GM23338 (cell line): Measurements from ENCODE around the gene CLIP2. TPM values are rescaled to one million over a fixed set of nuclear protein-coding genes. Genes with fewer than 3 reads are reported as not detected.
A peak's percentile ranks its signal among the peaks of the same experiment; 100 is the strongest.

Experiments used
- ATAC-seq: fragments of 200-7000 bp; cut with Tn5 transposase; 3 replicates; pipeline ENCODE4 v1.9.1; 2020
- DNase-seq: peaks from one replicate; pipeline ENCODE4 v3.0.0-alpha.2; 2015; ENCODE audit warnings: low spot score
- H2AFZ ChIP-seq: fragments of 200-600 bp; sonication (generic); 2 replicates; pipeline ENCODE4 v1.8.0; 2016; ENCODE audit warnings: antibody characterized with exemption, mild to moderate bottlenecking, moderate library complexity
- H3F3A ChIP-seq: fragments of 200-600 bp; sonication (generic); replicated peaks from 2 replicates; pipeline ENCODE4 v1.8.0; 2017; ENCODE audit warnings: antibody characterized with exemption, mixed run types, low read depth
- H3K27ac ChIP-seq: fragments of 200-600 bp; sonication (generic); 2 replicates; pipeline ENCODE4 v1.6.1; 2016; ENCODE audit warnings: low read depth
- H3K27me3 ChIP-seq: fragments of 200-600 bp; sonication (generic); 2 replicates; pipeline ENCODE4 v1.8.0; 2016; ENCODE audit warnings: mild to moderate bottlenecking, mixed run types, moderate library complexity; ENCODE audit not compliant: insufficient read depth
- H3K36me3 ChIP-seq: fragments of 200-600 bp; sonication (generic); 2 replicates; pipeline ENCODE4 v1.8.0; 2016; ENCODE audit warnings: mild to moderate bottlenecking; ENCODE audit not compliant: insufficient read depth
- H3K4me1 ChIP-seq: fragments of 200-600 bp; sonication (generic); 2 replicates; pipeline ENCODE4 v1.8.0; 2016; ENCODE audit warnings: mild to moderate bottlenecking, moderate library complexity; ENCODE audit not compliant: insufficient read depth
- H3K4me2 ChIP-seq: fragments of 200-600 bp; sonication (generic); 2 replicates; pipeline ENCODE4 v1.7.1; 2017; ENCODE audit warnings: mixed run types
- H3K4me3 ChIP-seq: fragments of 200-600 bp; sonication (generic); 2 replicates; pipeline ENCODE4 v1.6.1; 2016; ENCODE audit warnings: mixed run types
- H3K79me2 ChIP-seq: fragments of 200-600 bp; sonication (generic); replicated peaks from 2 replicates; pipeline ENCODE4 v1.8.0; 2017; ENCODE audit warnings: mild to moderate bottlenecking; ENCODE audit not compliant: insufficient read depth
- H3K9me2 ChIP-seq: fragments of 200-600 bp; sonication (generic); 2 replicates; pipeline ENCODE4 v1.8.0; 2017; ENCODE audit not compliant: insufficient read depth
- H4K20me1 ChIP-seq: fragments of 200-600 bp; sonication (generic); replicated peaks from 2 replicates; pipeline ENCODE4 v1.8.0; 2017; ENCODE audit warnings: mild to moderate bottlenecking; ENCODE audit not compliant: insufficient read depth
- H3K27ac Mint-ChIP-seq: 2 replicates; pipeline ENCODE4 v1.8.0; 2020; ENCODE audit warnings: inconsistent platforms, mild to moderate bottlenecking, moderate library complexity, mixed read lengths
- H3K27me3 Mint-ChIP-seq: 3 replicates; pipeline ENCODE4 v1.8.0; 2022; ENCODE audit warnings: low read depth, mild to moderate bottlenecking, moderate library complexity, mixed read lengths, inconsistent platforms; ENCODE audit not compliant: insufficient read depth, poor library complexity
- H3K36me3 Mint-ChIP-seq: 3 replicates; pipeline ENCODE4 v1.8.0; 2021; ENCODE audit warnings: low read depth, mild to moderate bottlenecking, inconsistent platforms, moderate library complexity, mixed read lengths
- H3K4me1 Mint-ChIP-seq: 3 replicates; pipeline ENCODE4 v1.8.0; 2020; ENCODE audit warnings: mild to moderate bottlenecking, inconsistent platforms, mixed read lengths
- H3K4me3 Mint-ChIP-seq: 3 replicates; pipeline ENCODE4 v1.8.0; 2021; ENCODE audit warnings: moderate library complexity, mild to moderate bottlenecking, inconsistent platforms, mixed read lengths
- H3K9me3 Mint-ChIP-seq: 3 replicates; pipeline ENCODE4 v1.8.0; 2020; ENCODE audit warnings: moderate library complexity, mild to moderate bottlenecking, inconsistent platforms, mixed read lengths
- CREB1 ChIP-seq: fragments of 250-450 bp; sonication (Bioruptor Pico); IDR thresholded peaks from 2 replicates; pipeline ENCODE4 v1.5.0; 2020; ENCODE audit warnings: low read depth, mild to moderate bottlenecking, moderate library complexity
- CTCF ChIP-seq, 2 experiments: fragments of 200-600 bp in 1 of 2; sonication (generic) in 1 of 2; conservative IDR thresholded peaks; 2 replicates each; pipeline versions ENCODE4 v1.5.1 to v1.6.1; 2016 to 2017; ENCODE audit warnings: antibody characterized with exemption in 2 of 2, low read depth in 2 of 2, mild to moderate bottlenecking in 2 of 2, moderate library complexity in 1 of 2
- ETS1 ChIP-seq: IDR thresholded peaks from 2 replicates; pipeline ENCODE4 v1.6.1; 2016; ENCODE audit warnings: antibody characterized with exemption
- EZH2phosphoT487 ChIP-seq: fragments of 200-600 bp; sonication (generic); IDR thresholded peaks from one replicate; pipeline ENCODE4 v1.8.1; 2018; ENCODE audit warnings: antibody characterized with exemption; ENCODE audit not compliant: unreplicated experiment
- JUNB ChIP-seq: IDR thresholded peaks from one replicate; pipeline ENCODE4 v1.6.1; 2016; ENCODE audit warnings: antibody characterized with exemption; ENCODE audit not compliant: unreplicated experiment
- NANOG ChIP-seq: IDR thresholded peaks from 2 replicates; pipeline ENCODE4 v1.6.1; 2016; ENCODE audit warnings: antibody characterized with exemption, borderline replicate concordance
- STAT1 ChIP-seq: IDR thresholded peaks from one replicate; pipeline ENCODE4 v1.6.1; 2016; ENCODE audit warnings: antibody characterized with exemption; ENCODE audit not compliant: unreplicated experiment
- ZNF114 ChIP-seq: fragments of 250-450 bp; sonication (Bioruptor Pico); IDR thresholded peaks from 2 replicates; pipeline ENCODE4 v1.5.0; 2020; ENCODE audit warnings: mild to moderate bottlenecking, moderate library complexity
- ZNF331 ChIP-seq: fragments of 250-450 bp; sonication (Bioruptor Pico); IDR thresholded peaks from 2 replicates; pipeline ENCODE4 v1.5.0; 2020; ENCODE audit warnings: low read depth, mild to moderate bottlenecking, moderate library complexity
- ZNF462 ChIP-seq: fragments of 250-450 bp; sonication (Bioruptor Pico); IDR thresholded peaks from 2 replicates; pipeline ENCODE4 v1.5.0; 2020; ENCODE audit warnings: mild to moderate bottlenecking, moderate library complexity
- polyA plus RNA-seq: library from polyadenylated mRNA; unstranded; fragments of >200 nt; fragmentation: Nextera tagmentation; extraction: Ambion mirVana; gene quantifications from 2 replicates; pipeline ENCODE4 v1.2.1, GENCODE V29; 2016
- total RNA-seq: library from RNA; depleted of rRNA; stranded (reverse); fragments of >200 nt; shearing (Covaris generic); gene quantifications from 2 replicates; pipeline ENCODE4 v1.2.3, GENCODE V29; 2014
- TF ChIP-seq, protein P1 (sequence below): IDR thresholded peaks from one replicate; pipeline ENCODE4 v1.6.1; 2018; ENCODE audit warnings: antibody characterized with exemption; ENCODE audit not compliant: unreplicated experiment

CLIP2 gene
- total and polyA plus RNA-seq, 2 experiments from 2014 or later, result 8.1 to 51.9 TPM

DNA sequence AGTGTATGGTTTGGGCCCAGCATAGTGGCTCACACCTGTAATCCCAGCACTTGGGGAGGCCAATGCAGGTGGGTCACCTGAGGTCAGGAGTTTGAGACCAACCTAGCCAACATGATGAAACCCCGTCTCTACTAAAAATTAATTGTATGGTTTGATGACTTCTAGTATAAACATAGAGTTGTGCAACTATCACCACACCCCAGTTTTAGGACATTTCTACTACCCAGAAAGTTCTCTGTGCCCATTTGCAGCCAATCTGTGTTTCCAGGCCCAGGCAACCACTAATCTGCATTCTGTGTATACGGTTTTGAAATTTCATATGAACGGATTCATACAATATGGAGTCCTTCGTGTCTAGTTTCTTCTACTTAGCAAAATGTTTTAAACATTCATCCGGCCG, 20.0 kb downstream of the CLIP2 start (continued):
- TF ChIP-seq CTCF (conservative IDR thresholded peaks at IDR 0.05; ENCODE audit: low read depth in 2 of 2) (no peak), CREB1 (CRISPR knock-in tag) (no peak)

GRCh38 chr7:74311305-74311744, 22.1 kb downstream of the CLIP2 start:
- Histone ChIP-seq H2AFZ (no peak overlapping the region), H3F3A (no peaks in the 10 kb centered on the region), H4K20me1 (peaks cover 8% of the 10 kb centered on the region; the same call in 1 of the 2 replicates), H3K36me3 (no peaks in the 10 kb centered on the region), H3K79me2 (peaks cover 43% of the 10 kb centered on the region), H3K27ac (peak overlapping the region; percentile 47; the same call in 1 of the 2 replicates), H3K9me2 (no peaks in the 10 kb centered on the region), H3K27me3 (no peaks in the 10 kb centered on the region), H3K4me3 (no peak overlapping the region), H3K4me2 (no peak overlapping the region), H3K4me1 (peaks cover 7% of the 10 kb centered on the region; the same call in 1 of the 2 replicates)
- H3K4me3 Mint-ChIP-seq, result no peak overlapping the region
- H3K9me3 Mint-ChIP-seq, result no peaks in the 10 kb centered on the region
- H3K36me3 Mint-ChIP-seq, result peaks cover 6% of the 10 kb centered on the region; the same call in 2 of the 3 replicates
- no peak overlapping the region for H3K27ac Mint-ChIP-seq
- no peak for ATAC-seq
- peaks cover 13% of the 10 kb centered on the region for H3K27me3 Mint-ChIP-seq
- DNase-seq, result no peak
- H3K4me1 Mint-ChIP-seq, result peaks cover 10% of the 10 kb centered on the region; the same call in 2 of the 3 replicates
- TF ChIP-seq ZNF331 (CRISPR knock-in tag) (no peak), ETS1 (no peak), NANOG (no peak), EZH2phosphoT487 (no peak), CREB1 (CRISPR knock-in tag) (no peak), ZNF114 (CRISPR knock-in tag) (no peak), JUNB (no peak), ZNF462 (CRISPR knock-in tag) (no peak), STAT1 (no peak)
- TF ChIP-seq, protein P1, sequence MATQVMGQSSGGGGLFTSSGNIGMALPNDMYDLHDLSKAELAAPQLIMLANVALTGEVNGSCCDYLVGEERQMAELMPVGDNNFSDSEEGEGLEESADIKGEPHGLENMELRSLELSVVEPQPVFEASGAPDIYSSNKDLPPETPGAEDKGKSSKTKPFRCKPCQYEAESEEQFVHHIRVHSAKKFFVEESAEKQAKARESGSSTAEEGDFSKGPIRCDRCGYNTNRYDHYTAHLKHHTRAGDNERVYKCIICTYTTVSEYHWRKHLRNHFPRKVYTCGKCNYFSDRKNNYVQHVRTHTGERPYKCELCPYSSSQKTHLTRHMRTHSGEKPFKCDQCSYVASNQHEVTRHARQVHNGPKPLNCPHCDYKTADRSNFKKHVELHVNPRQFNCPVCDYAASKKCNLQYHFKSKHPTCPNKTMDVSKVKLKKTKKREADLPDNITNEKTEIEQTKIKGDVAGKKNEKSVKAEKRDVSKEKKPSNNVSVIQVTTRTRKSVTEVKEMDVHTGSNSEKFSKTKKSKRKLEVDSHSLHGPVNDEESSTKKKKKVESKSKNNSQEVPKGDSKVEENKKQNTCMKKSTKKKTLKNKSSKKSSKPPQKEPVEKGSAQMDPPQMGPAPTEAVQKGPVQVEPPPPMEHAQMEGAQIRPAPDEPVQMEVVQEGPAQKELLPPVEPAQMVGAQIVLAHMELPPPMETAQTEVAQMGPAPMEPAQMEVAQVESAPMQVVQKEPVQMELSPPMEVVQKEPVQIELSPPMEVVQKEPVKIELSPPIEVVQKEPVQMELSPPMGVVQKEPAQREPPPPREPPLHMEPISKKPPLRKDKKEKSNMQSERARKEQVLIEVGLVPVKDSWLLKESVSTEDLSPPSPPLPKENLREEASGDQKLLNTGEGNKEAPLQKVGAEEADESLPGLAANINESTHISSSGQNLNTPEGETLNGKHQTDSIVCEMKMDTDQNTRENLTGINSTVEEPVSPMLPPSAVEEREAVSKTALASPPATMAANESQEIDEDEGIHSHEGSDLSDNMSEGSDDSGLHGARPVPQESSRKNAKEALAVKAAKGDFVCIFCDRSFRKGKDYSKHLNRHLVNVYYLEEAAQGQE, result no peak
